Left lobe of liver (tissue), 2 donors: Measurements from ENCODE around the gene SIX5. TPM values are rescaled to one million over a fixed set of nuclear protein-coding genes. Genes with fewer than 3 reads are reported as not detected.
A peak's percentile ranks its signal among the peaks of the same experiment; 100 is the strongest.

Source experiments
- ATAC-seq: fragments of 200-7000 bp; cut with Tn5 transposase; one replicate; pipeline ENCODE4 v1.9.1; 2020; ENCODE audit warnings: mild to moderate bottlenecking, moderate library complexity
- DNase-seq: peaks from one replicate; pipeline ENCODE4 v3.0.0-alpha.2; 2020; ENCODE audit warnings: low spot score
- total RNA-seq: library from RNA; stranded (reverse); gene quantifications from one replicate; pipeline ENCODE4 v1.2.1, GENCODE V29; 2021
- donor health status: DM: no; HTN: no; CAD: no; lungs with moderate emphysema.
- donor health status: DM: no; HTN: yes; CAD: no.

SIX5 gene
- total RNA-seq, 1 donor from 2014 or later, result 12.1 TPM

DNA sequence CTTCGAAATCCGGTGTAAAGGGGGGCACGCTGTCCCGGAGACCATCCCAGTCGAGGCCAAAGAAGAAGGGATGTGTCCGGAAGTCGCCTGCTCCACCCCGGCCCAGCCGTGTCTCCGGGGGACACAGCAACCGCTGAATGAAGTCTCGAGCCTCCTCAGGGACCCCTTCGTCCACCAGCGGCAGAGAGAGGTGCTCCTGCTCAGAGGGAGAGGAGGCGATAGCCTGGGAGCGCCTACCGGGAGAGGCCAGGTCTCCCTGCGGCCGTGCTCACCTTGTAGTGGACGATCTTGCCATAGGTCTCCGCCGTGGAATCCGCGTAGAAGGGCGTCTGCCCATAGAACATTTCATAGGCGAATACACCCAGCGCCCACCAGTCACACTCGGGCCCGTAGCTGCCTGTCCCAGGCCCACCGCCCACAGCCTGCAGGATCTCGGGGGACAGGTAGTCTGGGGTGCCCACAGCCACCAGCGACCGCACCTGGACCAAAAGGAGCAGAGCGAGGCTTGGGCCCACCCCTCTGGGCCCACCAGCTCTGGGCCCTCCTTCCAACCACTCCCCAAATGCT lies 8.4 kb upstream of the SIX5 start:
- DNase-seq (no peak), ATAC-seq (no peak)

DNA sequence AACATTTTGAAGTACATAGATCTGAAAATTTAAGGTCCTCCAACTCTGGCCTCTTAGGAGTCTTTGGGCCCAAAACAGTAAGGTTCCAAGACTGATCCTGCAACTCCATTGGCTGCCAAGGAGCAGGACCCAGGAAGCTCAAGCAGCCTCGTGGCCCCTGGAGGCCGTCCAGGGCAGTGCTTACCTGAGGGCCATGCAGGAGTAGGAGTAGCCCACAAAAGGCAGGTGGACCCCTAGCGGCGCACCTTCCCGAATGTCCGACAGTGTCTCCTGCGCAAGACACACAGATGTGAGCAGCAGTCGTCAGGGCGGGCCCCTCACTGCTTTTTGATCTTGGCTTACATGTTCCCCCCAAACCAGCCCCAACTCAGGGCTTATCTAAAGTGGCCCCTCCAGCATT lies 5.7 kb upstream of the SIX5 start:
- ATAC-seq, result no peak
- DNase-seq, result no peak

DNA sequence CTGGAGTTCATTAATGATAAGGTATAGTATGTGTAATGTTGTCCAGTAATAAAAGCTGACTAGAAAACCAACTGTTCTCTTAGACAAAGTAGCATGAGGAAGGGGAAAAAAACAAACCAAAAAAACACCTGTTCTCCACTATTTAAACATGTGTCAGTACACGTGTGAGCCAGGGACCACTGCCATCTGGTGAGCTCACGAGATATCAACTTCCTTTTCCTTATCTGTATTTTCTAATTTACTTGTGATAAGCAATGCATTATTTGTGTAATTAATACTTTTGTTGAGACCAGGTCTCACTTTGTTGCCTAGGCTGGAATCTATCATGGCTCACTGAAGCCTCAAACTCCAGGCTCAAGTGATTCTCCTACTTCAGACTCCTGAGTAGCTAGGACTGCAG lies 4.3 kb upstream of the SIX5 start:
- DNase-seq, result no peak
- no peak for ATAC-seq

GRCh38 chr19:45772912-45773311 lies 3.9 kb upstream of the SIX5 start:
- no peak for ATAC-seq
- DNase-seq, result no peak

- ATAC-seq (no peak), DNase-seq (no peak)
Measured at GRCh38 chr19:45772130-45772840, 3.2 kb upstream of the SIX5 start.

DNA sequence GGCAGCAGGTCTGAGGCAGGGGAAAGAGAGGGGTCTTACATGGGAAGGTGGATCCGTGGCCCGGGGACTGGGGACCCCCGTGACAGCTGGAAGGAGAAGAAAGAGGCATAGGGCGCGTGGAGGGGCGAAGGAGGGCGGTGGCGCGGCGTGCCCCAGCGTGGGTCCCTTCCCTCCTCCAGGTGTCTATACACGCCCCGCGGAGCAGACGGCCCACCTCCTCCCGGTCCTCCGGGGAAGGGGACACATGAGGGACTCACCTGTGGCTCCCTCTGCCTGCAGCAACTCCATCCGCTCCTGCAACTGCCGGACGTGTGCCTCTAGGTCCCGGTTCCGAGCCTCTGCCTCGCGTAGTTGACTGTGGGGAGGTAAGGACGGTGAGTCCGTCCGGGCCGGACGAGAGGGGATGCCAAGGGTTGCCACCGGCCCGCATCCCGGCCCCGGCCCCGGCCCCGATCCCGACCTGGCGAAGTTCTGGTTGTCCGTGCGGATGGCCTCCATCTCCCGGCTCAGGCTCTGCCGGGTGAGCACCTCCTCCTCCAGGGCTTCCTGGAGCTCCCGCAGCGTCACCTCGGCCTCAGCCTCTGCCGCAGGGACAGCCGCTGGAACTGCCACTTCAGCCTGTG lies 2.4 kb upstream of the SIX5 start:
- no peak for ATAC-seq
- peak; percentile 63 for DNase-seq

- DNase-seq (peak; percentile 98), ATAC-seq (peak; percentile 71)
Measured at GRCh38 chr19:45770192-45771101, 1.4 kb upstream of the SIX5 start.

GRCh38 chr19:45769821-45770191 lies 754 bp upstream of the SIX5 start:
- DNase-seq (peak; percentile 72), ATAC-seq (peak; percentile 1)

GRCh38 chr19:45768655-45768983 lies 433 bp downstream of the SIX5 start:
- ATAC-seq (no peak), DNase-seq (peak; percentile 67)

DNA sequence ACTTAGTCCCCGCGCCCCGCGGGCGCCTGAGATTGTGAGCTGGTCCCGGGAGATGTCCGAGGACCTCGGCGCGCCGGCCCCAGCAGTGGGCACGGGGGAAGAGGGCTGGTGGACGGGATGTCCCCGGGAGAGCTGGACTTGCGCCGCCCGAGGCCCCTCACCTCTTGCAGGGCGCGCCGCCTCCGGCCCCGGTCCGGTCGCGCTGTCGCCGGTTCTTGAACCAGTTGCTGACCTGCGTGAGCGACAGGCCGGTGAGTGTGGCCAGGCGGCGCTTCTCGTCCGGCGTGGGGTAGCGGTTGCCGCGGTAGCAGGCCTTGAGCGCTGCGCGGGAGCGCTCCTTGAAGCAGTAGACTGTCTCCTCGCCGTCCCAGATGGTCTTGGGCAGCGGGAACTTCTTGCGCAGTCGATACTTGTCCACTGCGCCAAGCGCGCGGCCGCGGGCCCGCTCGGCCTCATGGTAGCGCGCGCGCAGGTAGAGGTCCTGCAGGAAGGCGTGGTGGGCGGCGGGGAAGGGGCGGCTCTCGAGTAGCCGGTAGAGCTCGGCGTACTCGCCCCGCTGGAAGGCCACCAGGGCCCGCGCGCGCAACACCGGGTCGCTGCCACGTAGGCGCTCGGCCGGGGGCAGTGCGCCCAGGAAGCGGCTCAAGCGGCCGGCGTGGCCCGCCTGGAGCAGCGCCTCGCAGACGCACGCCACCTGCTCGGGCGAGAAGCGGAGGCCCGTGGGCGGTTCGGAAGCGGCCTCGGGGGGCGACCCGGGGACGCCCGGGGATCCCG lies 984 bp downstream of the SIX5 start:
- peak; percentile 81 for DNase-seq
- peak; percentile 9 for ATAC-seq

- DNase-seq, result peak; percentile 77
- peak; percentile 2 for ATAC-seq
Measured at GRCh38 chr19:45767410-45767880, 1.6 kb downstream of the SIX5 start.

- no peak for ATAC-seq
Measured at GRCh38 chr19:45766869-45767346, 2.1 kb downstream of the SIX5 start.

GRCh38 chr19:45766296-45766868 lies 2.7 kb downstream of the SIX5 start:
- ATAC-seq (no peak), DNase-seq (no peak)

More at GRCh38 chr19:45766869-45767346, 2.1 kb downstream of the SIX5 start:
- no peak for DNase-seq

DNA sequence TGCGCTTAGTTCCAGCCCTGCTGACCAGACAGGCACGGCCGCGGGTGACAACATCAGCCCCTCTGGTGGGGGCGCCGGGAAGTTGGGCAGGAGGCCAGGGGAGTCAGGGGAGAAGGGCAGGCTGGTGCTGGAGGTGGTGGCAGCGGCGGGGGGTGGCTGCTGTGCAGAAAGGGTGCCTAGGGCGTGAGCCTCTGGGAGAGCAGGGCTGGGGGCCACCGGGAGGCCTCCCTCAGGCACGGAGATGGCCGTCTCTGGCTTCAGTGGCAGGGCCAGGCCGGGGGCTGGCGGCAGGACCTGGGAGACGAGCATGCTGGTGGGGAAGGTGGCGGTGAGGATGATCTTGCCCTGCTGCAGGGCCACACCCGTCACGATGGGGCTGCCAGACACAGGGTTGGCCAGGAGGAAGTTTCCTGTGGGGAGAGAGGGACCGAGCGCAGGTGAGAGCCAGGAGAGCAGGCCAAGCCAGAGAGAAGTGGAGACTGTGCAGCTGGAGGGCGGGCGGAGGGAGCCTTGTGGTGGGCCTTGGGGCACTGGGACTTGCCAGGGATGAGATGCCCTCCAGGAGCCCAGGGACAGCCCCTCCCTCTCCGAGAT lies 3.3 kb downstream of the SIX5 start:
- ATAC-seq (no peak), DNase-seq (no peak)

- DNase-seq (no peak), ATAC-seq (no peak)
Measured at GRCh38 chr19:45764945-45765701, 3.9 kb downstream of the SIX5 start.

GRCh38 chr19:45764475-45764874 lies 4.6 kb downstream of the SIX5 start:
- DNase-seq (no peak), ATAC-seq (no peak)

GRCh38 chr19:45763691-45764294 lies 5.3 kb downstream of the SIX5 start:
- DNase-seq (no peak), ATAC-seq (no peak)

DNA sequence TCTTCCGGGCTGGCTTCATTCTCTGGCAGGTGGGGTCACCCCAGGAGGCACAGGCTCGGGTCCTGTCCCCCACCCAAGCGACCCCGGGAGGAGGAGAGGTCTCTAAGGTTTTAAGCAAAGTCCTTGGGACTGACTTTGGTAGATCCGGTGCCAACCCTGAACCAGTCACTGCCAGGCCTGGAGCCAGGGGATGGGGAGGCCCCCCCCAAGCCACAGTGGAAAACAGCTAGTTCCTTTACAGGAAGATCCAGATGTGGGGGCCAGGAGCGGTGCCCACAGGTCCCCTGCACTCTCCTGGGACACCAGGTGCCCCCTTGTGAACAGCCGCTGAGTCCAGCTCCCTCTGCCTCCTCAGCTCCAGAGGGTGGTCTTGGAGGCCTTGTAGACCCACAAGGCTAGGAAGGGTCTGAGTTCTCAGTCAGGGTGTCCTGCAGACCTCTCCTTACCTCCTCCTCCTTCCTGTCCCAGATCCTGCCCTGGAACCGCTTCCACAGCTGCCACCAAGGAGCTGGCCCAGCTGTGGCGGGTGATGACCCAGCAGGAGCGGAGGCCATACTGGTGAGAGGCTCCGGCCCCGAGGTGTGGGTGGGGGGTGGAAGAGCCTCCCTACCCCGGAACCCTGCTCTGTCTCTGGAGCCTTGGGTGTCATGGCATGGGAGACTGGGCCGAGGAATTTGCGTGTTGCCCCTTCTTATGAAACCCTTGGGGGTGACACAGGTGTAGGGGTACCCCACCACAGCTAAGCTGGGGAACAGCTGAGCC lies 6.0 kb downstream of the SIX5 start:
- no peak for DNase-seq
- no peak for ATAC-seq
